OCI-M2 (cell line): Measurements from ENCODE around the gene SOX10.
"Not testable (repeated sequence)": the region's sequence is repeated elsewhere in the genome, so short reads cannot be mapped to it uniquely, and the experiment has no call there.

ENCODE experiments used
- DNase-seq: peaks from one replicate; lab custom pipeline; 2025; ENCODE audit not compliant: unreplicated experiment; lab: John Stamatoyannopoulos, UW

The SOX10 gene

GRCh38 chr22:37965940-37966664, 18.3 kb downstream of the SOX10 start:
- no peak for DNase-seq

- DNase-seq: no peak
These were observed 23.3 kb downstream of the SOX10 start for GRCh38 chr22:37961062-37961461.

- DNase-seq: no peak
These were observed 25.0 kb downstream of the SOX10 start for GRCh38 chr22:37959231-37959825.

GRCh38 chr22:37957232-37957631, 27.1 kb downstream of the SOX10 start:
- DNase-seq: no peak

- DNase-seq: not testable (repeated sequence)
These were observed 28.4 kb downstream of the SOX10 start for GRCh38 chr22:37955825-37956397.

GRCh38 chr22:37954686-37955085, 29.7 kb downstream of the SOX10 start:
- no peak for DNase-seq

GRCh38 chr22:37953437-37954179, 30.7 kb downstream of the SOX10 start, which contains the start of the genes C22orf23 and POLR2F:
TSS of gene C22orf23 (minus strand) at chr22:37953601. CDS start at chr22:37953149, 452 bp downstream.
TSS of gene POLR2F (plus strand) at chr22:37953699. CDS start at chr22:37953788, 89 bp downstream.
- DNase-seq: peak; percentile 75

- no peak for DNase-seq
These were observed 31.3 kb downstream of the SOX10 start for GRCh38 chr22:37953062-37953436.

GRCh38 chr22:37952629-37953028, 31.7 kb downstream of the SOX10 start:
- not testable (repeated sequence) for DNase-seq

GRCh38 chr22:37951305-37951704, 33.0 kb downstream of the SOX10 start:
- DNase-seq: no peak

- DNase-seq: not testable (repeated sequence)
These were observed 37.1 kb downstream of the SOX10 start for GRCh38 chr22:37947142-37947795.

GRCh38 chr22:37944423-37944822, 39.9 kb downstream of the SOX10 start:
- not testable (repeated sequence) for DNase-seq

- no peak for DNase-seq
These were observed 40.5 kb downstream of the SOX10 start for GRCh38 chr22:37943825-37944198.

GRCh38 chr22:37943136-37943824, 41.1 kb downstream of the SOX10 start:
- DNase-seq: no peak

- DNase-seq: no peak
These were observed 42.2 kb downstream of the SOX10 start for GRCh38 chr22:37942133-37942532.

GRCh38 chr22:37940698-37941376, 43.5 kb downstream of the SOX10 start:
- DNase-seq: no peak

- DNase-seq: peak; percentile 63
These were observed 50.5 kb downstream of the SOX10 start for GRCh38 chr22:37933711-37934376.

- DNase-seq: no peak
These were observed 51.4 kb downstream of the SOX10 start for GRCh38 chr22:37932821-37933578.

GRCh38 chr22:37932401-37932800, 52.0 kb downstream of the SOX10 start:
- DNase-seq: no peak
